Aorta (tissue), 5 donors: ENCODE results near the gene VN1R2. TPM values are rescaled to one million over a fixed set of nuclear protein-coding genes. Genes with fewer than 3 reads are reported as not detected.
"Not testable (repeated sequence)": the region's sequence is repeated elsewhere in the genome, so short reads cannot be mapped to it uniquely, and the experiment has no call there.

ENCODE experiments used
- ATAC-seq: fragments of 200-7000 bp; cut with Tn5 transposase; one replicate; pipeline ENCODE4 v1.9.1; 2022; ENCODE audit warnings: moderate library complexity; ENCODE audit not compliant: low FRiP score
- DNase-seq, 2 donors: peaks; one replicate each; pipeline ENCODE4 v3.0.0-alpha.2; 2020
- H3K27ac ChIP-seq, 2 donors: one replicate each; pipeline ENCODE4 v1.5.1; 2013; ENCODE audit warnings: low read length in 2 of 2, mild to moderate bottlenecking in 2 of 2, moderate library complexity in 2 of 2, control low read depth in 1 of 2, inconsistent platforms in 1 of 2, low read depth in 1 of 2
- H3K27me3 ChIP-seq, 2 donors: one replicate each; pipeline ENCODE4 v1.6.1; 2013; ENCODE audit warnings: control low read depth in 1 of 2, low read length in 1 of 2, mild to moderate bottlenecking in 1 of 2, moderate library complexity in 1 of 2; ENCODE audit not compliant: insufficient read depth in 2 of 2, control insufficient read depth in 1 of 2
- H3K36me3 ChIP-seq, 2 donors: one replicate each; pipeline ENCODE4 v1.6.1; 2013; ENCODE audit warnings: control low read depth in 1 of 2, low read length in 1 of 2, mild to moderate bottlenecking in 1 of 2; ENCODE audit not compliant: insufficient read depth in 2 of 2, control insufficient read depth in 1 of 2
- H3K4me1 ChIP-seq, 2 donors: one replicate each; pipeline ENCODE4 v1.6.1; 2013; ENCODE audit warnings: low read length in 2 of 2, control low read depth in 1 of 2, mild to moderate bottlenecking in 1 of 2, moderate library complexity in 1 of 2; ENCODE audit not compliant: insufficient read depth in 2 of 2, control insufficient read depth in 1 of 2
- H3K4me3 ChIP-seq, 2 donors: one replicate each; pipeline ENCODE4 v1.5.1; 2013; ENCODE audit warnings: low read length in 2 of 2, control low read depth in 1 of 2, mild to moderate bottlenecking in 1 of 2
- H3K9me3 ChIP-seq: one replicate; pipeline ENCODE4 v1.6.1; 2013; ENCODE audit warnings: mild to moderate bottlenecking, low read length; ENCODE audit not compliant: control insufficient read depth
- WGBS, 2 donors: extraction: QIAGEN DNeasy Blood & Tissue Kit; methylation state at CpG; one replicate each; pipeline ENCODE4 v1.1.7; 2013; 5-methylcytosine and 5-hydroxymethylcytosine counted together
- intact Hi-C, 2 donors: fragments of 100-400 bp; cut with DNase I; formaldehyde crosslinking; loops; one replicate each; pipeline versions ENCODE4 v1.14.2 to v1.15.0; 2022
- polyA plus RNA-seq, 2 donors: library from polyadenylated mRNA; stranded (reverse); fragments of 200-250 nt; gene quantifications; one replicate each; pipeline ENCODE4 v1.2.3, GENCODE V29; 2013
- total RNA-seq, 2 donors: library from RNA; stranded (reverse); fragmentation: NEBNext Ultra II Directional; extraction: Animal tissue kit (Norgen Biotek cat#: 25700); gene quantifications; one replicate each; pipeline ENCODE4 v1.2.1, GENCODE V29; 2021
- donor health status: healthy with polysubstance abuse.
- donor health status: Bipolar disorder and iron deficiency.
- donor health status: DM: no; HTN: no; CAD: no.
- donor health status: DM: no; HTN: no; CAD: no.
- donor health status: DM: yes; HTN: yes; CAD: no.

The VN1R2 gene
- total and polyA plus RNA-seq, 4 donors: not detected

DNA sequence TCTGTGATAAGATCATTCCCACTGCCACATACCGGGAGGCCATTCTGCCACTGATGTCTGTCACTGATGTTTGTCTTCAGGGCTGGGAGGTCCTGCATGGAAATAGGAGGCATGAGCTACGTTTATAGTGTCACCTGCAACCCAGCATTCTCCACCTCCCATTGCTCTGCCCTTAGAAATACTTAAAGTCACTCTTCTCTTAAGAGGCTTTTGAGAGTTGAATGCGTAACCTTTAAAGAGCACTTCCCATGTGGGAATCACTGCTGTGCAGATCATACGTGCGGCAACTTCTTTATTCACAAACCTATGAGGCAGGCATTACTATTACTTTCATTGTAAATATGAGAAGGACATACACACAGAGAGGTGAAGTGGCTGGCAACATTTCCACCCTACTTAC is 9.5 kb downstream of the VN1R2 start, which contains the start of gene VN1R4:
Gene VN1R4, minus strand, starts transcription at position 101 of the 400 bp plus-strand sequence. Its CDS starts 58 bp downstream, at position 43.
- intact Hi-C loops, H3K4me3 ChIP-seq: not testable (repeated sequence)

GRCh38 chr19:53269861-53270260 is 11.8 kb downstream of the VN1R2 start:
- H3K36me3 ChIP-seq, H3K9me3 ChIP-seq, H3K27me3 ChIP-seq, H3K27ac ChIP-seq, DNase-seq, H3K4me1 ChIP-seq, ATAC-seq, H3K4me3 ChIP-seq, intact Hi-C loops: not testable (repeated sequence)
- WGBS, 2 donors: 90 to 92% methylated on average over 19 to 27 of the region's 27 CpGs

More for the DNA sequence above, 9.5 kb downstream of the VN1R2 start, which contains the start of gene VN1R4:
- WGBS, 2 donors: 86 to 90% methylated on average over 4 of the region's 5 CpGs
- not testable (repeated sequence) for H3K36me3 ChIP-seq, ATAC-seq, H3K27me3 ChIP-seq, H3K9me3 ChIP-seq, DNase-seq, H3K4me1 ChIP-seq, H3K27ac ChIP-seq

DNA sequence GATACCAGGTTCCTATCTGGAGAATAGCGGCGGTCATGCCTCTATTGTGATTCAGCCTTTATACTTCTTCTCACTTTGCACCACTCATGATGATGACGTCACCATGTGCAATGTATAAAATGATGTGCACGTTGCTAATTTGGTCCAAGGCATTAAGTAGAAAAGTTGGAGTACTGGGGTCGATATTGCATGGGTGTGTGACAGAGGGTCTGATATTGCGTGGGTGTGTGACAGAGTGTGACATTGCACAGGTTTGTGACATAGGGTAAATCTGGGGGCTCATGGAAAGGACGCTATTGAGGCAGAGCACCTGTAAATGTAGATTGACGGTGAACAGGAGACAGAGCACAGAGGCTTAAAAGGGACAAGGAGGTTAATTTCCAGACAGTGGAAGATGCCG is 14.0 kb downstream of the VN1R2 start:
- Histone ChIP-seq H3K36me3 (no peaks in the 10 kb centered on the region), H3K27me3 (peaks cover 0 to 2% of the 10 kb centered on the region in 2 donors), H3K4me1 (no peaks in the 10 kb centered on the region), H3K27ac (no peak overlapping the region), H3K9me3 (peaks cover 3% of the 10 kb centered on the region), H3K4me3 (no peak overlapping the region)
- ATAC-seq (no peak), DNase-seq (no peak)
- intact Hi-C loops: no loop called here
- 79 to 81% methylated on average over 9 of the region's 9 CpGs for WGBS, 2 donors

GRCh38 chr19:53275480-53275879 is 17.4 kb downstream of the VN1R2 start:
- ATAC-seq (no peak), DNase-seq (no peak)
- Histone ChIP-seq H3K27ac (no peak overlapping the region), H3K27me3 (peaks cover 0 to 2% of the 10 kb centered on the region in 2 donors), H3K4me3 (no peak overlapping the region), H3K36me3 (no peaks in the 10 kb centered on the region), H3K4me1 (no peaks in the 10 kb centered on the region), H3K9me3 (peaks cover 3% of the 10 kb centered on the region)
- intact Hi-C loops: no loop called here
- 89 to 91% methylated on average over 2 of the region's 2 CpGs for WGBS, 2 donors

GRCh38 chr19:53281947-53282346 is 23.9 kb downstream of the VN1R2 start:
- H3K27me3 ChIP-seq, H3K9me3 ChIP-seq, H3K36me3 ChIP-seq, intact Hi-C loops, H3K4me1 ChIP-seq, ATAC-seq, H3K27ac ChIP-seq, DNase-seq, H3K4me3 ChIP-seq: not testable (repeated sequence)
- WGBS, 2 donors: 14 to 58% methylated on average over 1 to 2 of the region's 8 CpGs

GRCh38 chr19:53285087-53285486 is 27.0 kb downstream of the VN1R2 start:
- 65 to 70% methylated on average over 4 of the region's 4 CpGs for WGBS, 2 donors
- ATAC-seq: no peak
- intact Hi-C loops: no loop called here

GRCh38 chr19:53290758-53291549 is 32.9 kb downstream of the VN1R2 start:
- Histone ChIP-seq H3K4me3 (no peak overlapping the region), H3K4me1 (no peaks in the 10 kb centered on the region), H3K9me3 (peaks cover 10% of the 10 kb centered on the region), H3K36me3 (no peaks in the 10 kb centered on the region), H3K27me3 (no peaks in the 10 kb centered on the region), H3K27ac (no peak overlapping the region)
- intact Hi-C loops: no loop called here
- ATAC-seq (no peak), DNase-seq (no peak)
- WGBS, 2 donors: 89 to 90% methylated on average over 47 of the region's 47 CpGs

More at GRCh38 chr19:53285087-53285486, 27.0 kb downstream of the VN1R2 start:
- H3K4me3 ChIP-seq: no peak overlapping the region
- DNase-seq: no peak
- H3K27ac ChIP-seq: no peak overlapping the region
- no peaks in the 10 kb centered on the region for H3K27me3 ChIP-seq
- H3K36me3 ChIP-seq: no peaks in the 10 kb centered on the region
- H3K9me3 ChIP-seq: peaks cover 3% of the 10 kb centered on the region
- no peaks in the 10 kb centered on the region for H3K4me1 ChIP-seq

GRCh38 chr19:53294786-53295441 is 36.8 kb downstream of the VN1R2 start:
- Histone ChIP-seq H3K36me3 (no peaks in the 10 kb centered on the region), H3K4me1 (no peaks in the 10 kb centered on the region), H3K4me3 (no peak overlapping the region), H3K27me3 (no peaks in the 10 kb centered on the region), H3K27ac (no peak overlapping the region), H3K9me3 (peaks cover 10% of the 10 kb centered on the region)
- ATAC-seq (no peak), DNase-seq (no peak)
- WGBS, 2 donors: 79 to 86% methylated on average over 7 of the region's 7 CpGs
- intact Hi-C loops: no loop called here
